OCI-LY1 (cell line): ENCODE measurements around the gene AGFG2.

Experiments
- EZH2 ChIP-seq: fragments of 200-600 bp; sonication (generic), shearing (Covaris generic); IDR thresholded peaks from 2 replicates; pipeline ENCODE4 v1.8.0; 2017; ENCODE audit warnings: borderline replicate concordance, mixed run types, mild to moderate bottlenecking, antibody characterized with exemption, low read length, moderate library complexity, mixed read lengths
- TF ChIP-seq, protein P1 (sequence below): fragments of 200-600 bp; sonication (generic), shearing (Covaris generic); IDR thresholded peaks from 2 replicates; pipeline ENCODE4 v1.5.1; 2017; ENCODE audit warnings: mild to moderate bottlenecking, antibody characterized with exemption, low read length, moderate library complexity, mixed read lengths

- no peak for TF ChIP-seq EZH2
- TF ChIP-seq, protein P1, sequence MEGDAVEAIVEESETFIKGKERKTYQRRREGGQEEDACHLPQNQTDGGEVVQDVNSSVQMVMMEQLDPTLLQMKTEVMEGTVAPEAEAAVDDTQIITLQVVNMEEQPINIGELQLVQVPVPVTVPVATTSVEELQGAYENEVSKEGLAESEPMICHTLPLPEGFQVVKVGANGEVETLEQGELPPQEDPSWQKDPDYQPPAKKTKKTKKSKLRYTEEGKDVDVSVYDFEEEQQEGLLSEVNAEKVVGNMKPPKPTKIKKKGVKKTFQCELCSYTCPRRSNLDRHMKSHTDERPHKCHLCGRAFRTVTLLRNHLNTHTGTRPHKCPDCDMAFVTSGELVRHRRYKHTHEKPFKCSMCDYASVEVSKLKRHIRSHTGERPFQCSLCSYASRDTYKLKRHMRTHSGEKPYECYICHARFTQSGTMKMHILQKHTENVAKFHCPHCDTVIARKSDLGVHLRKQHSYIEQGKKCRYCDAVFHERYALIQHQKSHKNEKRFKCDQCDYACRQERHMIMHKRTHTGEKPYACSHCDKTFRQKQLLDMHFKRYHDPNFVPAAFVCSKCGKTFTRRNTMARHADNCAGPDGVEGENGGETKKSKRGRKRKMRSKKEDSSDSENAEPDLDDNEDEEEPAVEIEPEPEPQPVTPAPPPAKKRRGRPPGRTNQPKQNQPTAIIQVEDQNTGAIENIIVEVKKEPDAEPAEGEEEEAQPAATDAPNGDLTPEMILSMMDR, result no peak
Measured at GRCh38 chr7:100565133-100565571, 26.1 kb downstream of the AGFG2 start.
